ENCODE data around the gene MBTPS1.

MBTPS1 gene

DNA sequence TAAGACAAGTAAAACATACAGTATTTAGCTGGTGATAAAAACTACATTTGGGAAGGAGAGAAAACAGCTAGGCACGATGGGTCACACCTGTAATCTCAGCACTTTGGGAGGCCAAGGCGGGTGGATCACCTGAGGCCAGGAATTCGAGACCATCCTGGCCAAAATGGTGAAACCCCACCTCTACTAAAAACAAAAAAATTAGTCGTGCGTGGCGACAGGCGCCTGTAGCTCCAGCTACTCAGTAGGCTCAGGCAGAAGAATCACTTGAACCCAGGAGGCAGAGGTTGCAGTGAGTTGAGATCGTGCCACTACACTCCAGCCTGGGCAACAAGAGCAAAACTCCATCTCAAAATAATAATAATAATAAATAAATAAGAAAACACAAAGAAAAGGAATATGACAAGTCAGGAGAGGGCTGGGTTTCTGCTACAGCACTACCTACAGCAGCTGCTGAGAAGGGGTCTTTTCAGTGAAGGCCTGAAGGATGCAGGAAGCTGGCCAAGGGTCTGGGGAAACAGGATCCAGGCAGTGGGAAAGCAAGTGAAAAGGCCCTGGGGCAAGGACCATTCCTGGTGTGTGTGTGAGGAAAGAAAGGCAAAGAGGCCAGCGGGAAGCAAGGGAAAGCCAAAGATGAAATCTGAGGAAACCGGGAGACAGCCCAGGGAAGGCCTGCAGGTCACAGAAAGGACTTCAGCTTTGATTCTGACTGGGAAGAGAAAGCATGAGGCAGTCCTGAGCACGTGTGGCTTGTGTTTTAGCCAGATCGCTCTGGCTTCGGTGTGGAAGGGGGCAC, 10.6 kb downstream of the MBTPS1 start:
- DNase-seq (ENCODE audit: low read depth, low spot score): no peak
- no peak overlapping the region for H3K4me3 ChIP-seq (ENCODE audit: low read length)

DNA sequence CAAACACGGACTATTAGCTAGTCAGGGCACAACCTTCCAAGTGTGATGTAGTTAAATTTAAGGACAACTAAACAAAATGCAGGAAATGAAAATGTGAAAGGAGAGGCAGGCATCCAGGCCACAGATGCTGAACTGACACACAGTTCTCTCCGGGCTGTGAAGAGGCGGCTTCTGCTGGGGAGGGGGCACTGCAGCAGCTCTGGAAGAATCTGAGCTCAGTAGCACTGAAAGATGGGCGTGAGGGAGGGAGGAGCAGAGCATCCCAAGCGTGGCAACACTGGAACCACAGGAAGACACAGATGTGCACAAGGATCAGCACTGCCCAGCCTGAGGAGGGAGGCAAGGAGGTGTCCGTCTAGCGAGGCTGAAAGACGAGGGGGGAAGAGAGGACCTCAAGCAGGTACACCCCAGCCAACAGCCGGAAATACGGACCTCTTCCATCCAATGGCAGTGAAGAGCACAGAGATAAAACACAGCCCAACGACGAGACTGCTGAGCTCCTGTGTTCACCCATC, 11.4 kb downstream of the MBTPS1 start:
- H3K4me3 ChIP-seq (ENCODE audit: low read length): no peak overlapping the region
- no peak for DNase-seq (ENCODE audit: low read depth, low spot score)

DNA sequence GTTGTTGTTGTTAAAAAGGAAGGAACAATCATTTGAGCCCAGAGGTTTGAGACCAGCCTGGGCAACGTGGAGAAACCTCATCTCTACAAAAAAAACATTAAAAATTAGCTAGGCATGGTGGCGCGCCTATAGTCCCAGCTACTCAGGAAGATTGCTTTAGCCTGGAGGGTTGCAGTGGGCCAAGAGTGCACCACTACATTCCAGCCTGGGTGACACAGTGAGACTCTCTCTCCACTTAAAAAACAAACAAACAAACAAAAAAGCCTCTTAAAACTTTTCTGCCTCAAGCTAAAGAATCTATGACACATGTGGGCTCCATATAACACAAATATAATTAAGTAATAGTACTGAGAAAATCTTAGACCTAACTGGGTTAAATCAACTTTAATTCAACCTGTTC, 12.5 kb downstream of the MBTPS1 start:
- no peak for DNase-seq (ENCODE audit: low read depth, low spot score)
- H3K4me3 ChIP-seq (ENCODE audit: low read length): no peak overlapping the region

DNA sequence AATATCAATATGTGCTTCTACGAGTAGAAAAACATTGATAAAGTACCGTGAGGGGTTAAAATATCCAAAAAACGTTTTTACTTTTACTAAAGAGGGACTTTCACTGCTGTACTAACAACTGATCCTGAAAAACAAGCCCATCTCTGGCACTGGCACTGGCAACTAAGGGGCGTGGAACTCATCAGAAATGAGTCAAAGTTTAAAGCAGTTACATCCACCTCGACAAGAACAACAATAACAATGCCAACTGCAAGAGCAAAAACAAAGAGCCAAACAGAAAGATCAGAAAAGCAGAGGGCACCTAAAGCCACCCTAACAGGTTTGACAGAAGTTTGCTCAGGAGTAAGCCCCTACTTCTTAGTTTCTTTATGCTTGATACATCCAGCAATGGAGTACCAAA, 13.1 kb downstream of the MBTPS1 start:
- no peak overlapping the region for H3K4me3 ChIP-seq (ENCODE audit: low read length)
- DNase-seq (ENCODE audit: low read depth, low spot score): no peak

DNA sequence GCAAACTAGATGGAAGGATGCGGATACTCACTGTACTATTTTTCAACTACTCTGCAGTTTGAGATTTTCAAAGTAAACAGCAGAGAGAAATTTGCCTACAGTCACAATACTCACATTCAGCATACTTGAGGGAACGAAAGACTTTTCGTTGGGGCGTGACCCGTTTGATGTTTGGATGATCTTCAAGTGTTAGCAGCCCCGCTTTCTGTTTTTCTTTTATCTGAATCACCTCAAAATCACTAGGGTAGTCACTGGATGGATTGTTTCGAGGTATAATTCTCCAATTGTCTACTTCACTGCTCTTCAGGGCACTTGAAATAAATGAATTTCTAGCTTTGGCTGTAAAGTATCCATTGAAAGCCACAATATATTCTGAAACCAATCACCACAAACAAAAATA, 17.8 kb downstream of the MBTPS1 start:
- DNase-seq (ENCODE audit: low read depth, low spot score): no peak
- no peak overlapping the region for H3K4me3 ChIP-seq (ENCODE audit: low read length)

DNA sequence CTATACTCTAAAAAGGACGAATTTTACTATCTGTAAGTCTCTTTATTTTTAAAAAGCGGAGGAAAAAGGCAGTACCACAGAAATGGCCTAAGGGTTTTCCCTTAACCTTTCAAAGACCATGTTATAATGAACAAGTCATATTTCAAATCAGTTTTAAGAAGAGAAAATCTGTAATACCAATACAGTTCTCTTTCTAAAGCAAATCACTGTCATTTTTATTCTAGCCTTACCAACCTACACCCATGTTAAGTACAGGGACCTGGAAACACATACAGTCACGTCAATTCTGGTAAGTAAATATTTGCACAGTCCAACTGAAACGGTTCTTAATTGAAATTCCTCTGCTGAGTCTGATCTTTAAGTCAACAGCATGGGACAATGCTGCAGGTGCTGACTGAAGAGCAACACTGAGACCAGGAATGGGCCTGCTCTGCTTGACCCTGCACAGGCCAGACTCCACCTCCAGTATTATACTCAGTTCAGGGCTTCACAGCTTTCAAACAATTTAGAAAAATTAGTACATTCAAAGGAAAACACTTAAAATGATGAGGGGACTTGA, 20.2 kb downstream of the MBTPS1 start:
- H3K4me3 ChIP-seq (ENCODE audit: low read length): no peak overlapping the region
- no peak for DNase-seq (ENCODE audit: low read depth, low spot score)

DNA sequence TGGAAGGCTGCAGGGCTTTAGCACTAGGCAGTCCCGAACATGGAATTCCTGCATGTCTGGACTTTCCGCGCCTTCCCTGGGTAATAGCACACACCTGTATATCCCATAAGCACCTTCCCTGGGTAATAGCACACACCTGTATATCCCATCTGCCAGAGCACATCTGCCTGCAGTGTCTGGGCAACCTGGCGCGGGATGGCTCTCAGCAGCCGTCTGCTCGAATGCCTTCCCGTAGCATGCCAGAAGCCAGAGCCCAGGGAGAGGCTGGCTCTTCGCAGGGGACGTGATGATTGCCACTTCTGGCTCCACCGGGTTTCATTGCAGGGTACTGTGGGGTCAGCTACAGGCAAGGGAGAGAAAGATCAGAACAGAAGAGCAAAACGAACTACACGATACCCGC, 21.3 kb downstream of the MBTPS1 start:
- no peak overlapping the region for H3K4me3 ChIP-seq (ENCODE audit: low read length)
- DNase-seq (ENCODE audit: low read depth, low spot score): no peak

DNA sequence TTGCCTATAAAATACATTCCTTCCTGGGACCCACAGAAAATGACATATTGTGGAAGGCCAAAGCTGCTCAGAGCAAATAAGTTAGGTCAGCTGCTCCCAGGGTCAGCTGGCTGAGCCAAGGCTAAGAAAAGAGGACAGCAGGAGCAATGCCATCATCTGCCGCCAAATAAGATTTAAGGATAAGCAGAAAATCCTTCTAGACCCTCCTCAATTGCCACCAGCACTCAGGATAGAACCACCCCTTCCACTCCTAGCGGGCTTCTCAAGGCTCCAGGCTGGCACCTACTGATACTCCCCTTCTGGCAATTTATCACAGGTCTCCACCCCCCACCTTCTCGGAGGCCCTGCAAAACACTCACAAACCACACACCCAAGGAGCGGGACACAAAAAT, 22.9 kb downstream of the MBTPS1 start:
- no peak for DNase-seq (ENCODE audit: low read depth, low spot score)
- H3K4me3 ChIP-seq (ENCODE audit: low read length): no peak overlapping the region

DNA sequence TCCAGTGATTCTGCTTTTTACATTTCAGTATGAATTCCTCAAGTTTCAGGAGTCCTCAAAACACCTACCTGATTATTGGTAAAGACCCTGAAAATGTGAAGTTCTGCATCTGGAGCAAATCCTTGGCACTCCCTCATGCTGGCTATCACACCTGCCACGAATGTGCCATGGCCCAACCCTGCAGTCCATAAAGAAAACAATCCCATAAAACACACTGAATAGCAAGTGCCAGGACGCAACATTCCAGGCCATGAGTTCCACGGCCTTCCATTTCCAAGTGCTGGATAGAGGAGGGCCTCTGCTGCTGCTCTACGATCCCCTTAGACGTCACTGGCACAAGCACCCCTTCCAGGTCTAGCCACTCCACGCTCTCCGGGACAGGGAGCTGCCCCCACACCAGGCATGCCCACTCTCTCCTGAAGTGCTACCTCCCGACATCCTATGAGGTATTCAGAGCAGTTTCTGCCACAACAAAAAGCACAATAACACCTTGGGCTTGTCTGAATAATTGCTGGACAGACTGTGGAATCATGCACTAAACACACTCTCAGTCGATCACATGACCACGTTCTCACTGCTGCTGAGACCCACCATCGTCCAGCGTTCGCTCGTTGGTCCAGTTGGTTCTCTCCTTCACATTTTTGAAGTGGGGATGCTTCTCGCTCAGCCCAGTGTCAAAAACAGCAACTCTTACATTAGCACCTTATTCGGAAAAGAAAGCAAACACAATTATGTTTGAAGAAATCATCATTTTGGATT, 23.4 kb downstream of the MBTPS1 start:
- DNase-seq (ENCODE audit: low read depth, low spot score): no peak
- H3K4me3 ChIP-seq (ENCODE audit: low read length): no peak overlapping the region

DNA sequence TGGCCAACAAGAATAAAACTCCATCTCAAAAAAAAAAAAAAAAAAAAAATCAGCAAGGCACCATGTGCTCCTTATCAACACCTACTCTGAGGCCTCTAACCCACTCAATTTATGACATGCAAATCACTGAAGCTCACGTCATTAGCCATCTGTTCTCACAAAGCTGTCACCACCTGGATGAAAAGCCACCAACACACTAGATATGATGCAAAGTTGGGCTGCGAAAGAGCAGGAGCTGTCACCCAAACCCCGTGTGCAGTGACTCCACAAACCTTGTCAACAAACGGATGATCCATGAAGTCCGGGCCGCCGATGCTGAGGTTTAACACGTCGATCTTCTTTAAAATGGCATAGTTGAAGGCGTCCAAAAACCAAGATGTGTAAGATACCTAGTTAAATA, 25.3 kb downstream of the MBTPS1 start:
- peak; percentile 87 for DNase-seq (ENCODE audit: low read depth, low spot score)
- H3K4me3 ChIP-seq (ENCODE audit: low read length): no peak overlapping the region

DNA sequence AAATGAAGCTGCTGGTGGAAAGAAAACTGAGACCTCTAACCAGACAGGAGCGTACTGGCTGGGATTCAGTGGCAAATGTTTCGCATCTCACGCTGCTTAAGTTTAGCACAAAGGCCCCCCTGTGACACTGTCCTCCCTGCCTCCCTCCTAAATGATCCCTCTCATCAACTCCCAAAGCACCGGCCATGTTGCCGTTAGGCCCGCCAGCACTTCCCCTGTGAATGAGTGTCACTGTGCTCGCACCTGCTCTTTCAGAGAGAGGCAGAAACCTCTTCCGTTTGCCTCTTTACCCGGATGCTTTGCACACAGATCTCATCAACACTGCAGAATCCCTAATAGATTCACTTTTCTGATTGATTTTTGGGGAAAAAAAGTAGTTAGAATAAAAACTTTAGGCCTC, 26.5 kb downstream of the MBTPS1 start:
- DNase-seq (ENCODE audit: low read depth, low spot score): peak; percentile 85
- peak overlapping the region; percentile 43 for H3K4me3 ChIP-seq (ENCODE audit: low read length)

DNA sequence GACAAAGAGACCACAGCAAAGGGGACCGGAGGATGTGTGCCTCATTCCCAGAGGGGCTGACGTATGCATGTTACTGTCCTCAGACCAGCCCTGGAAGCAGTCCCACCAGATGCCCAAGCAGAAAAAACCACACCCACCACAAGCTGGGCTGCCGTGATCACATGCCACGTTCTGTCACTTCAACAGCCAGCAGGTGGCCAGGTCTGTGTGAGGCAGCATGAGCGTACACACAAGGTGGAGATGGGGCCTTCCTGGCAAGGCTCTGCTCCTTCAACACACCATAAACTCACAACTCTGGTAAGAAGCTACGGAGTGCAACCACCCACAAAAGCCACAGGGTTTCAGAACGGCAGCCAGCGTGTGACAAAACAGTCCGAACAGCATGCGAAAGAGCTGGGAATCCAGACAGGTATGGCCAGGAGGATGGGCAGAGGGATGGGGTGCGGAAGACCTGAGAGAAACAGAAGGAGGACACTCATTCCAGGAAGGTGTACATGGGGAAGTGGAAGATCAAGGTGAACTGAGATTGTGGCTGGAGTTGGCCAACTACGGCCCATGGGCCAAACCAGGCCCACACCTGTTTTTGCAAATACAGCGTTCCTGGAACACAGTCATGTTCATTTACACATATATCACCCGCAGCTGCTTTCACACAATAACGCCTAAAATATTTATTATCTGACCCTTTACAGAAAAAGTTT, 27.9 kb downstream of the MBTPS1 start:
- DNase-seq (ENCODE audit: low read depth, low spot score): peak; percentile 95
- peak overlapping the region; percentile 43 for H3K4me3 ChIP-seq (ENCODE audit: low read length)

DNA sequence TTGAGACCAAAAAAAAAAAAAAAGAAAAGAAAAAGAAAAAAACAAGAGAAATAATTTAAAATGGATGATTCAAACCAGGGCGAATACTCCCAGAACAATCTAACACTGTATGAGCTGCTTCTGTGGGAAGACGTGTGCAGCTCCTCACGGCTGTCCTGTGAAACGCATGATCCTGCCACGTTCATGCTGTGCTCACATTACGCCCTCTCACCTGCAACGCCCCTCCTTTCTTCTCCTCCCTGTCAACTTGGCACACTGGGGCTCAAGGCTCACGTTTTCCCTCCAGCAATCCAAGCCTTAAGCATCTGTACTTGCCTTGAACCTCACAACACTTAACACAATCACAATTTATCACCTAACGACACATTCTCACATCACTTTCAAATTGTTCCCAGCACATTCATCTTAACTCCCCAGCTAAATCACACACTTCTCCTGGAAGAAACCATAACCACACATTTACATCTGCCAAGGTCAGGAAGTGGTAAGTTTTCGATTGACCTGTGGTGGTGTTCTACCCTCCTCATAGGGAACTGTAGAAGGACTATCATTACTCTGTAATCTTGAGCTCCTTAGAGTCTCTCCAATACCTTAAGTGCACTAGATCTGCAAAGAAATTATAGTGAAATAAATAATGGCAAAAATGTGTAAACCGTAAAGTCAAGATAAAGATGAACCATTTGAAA, 29.1 kb downstream of the MBTPS1 start:
- DNase-seq (ENCODE audit: low read depth, low spot score): peak; percentile 80
- peak overlapping the region; percentile 43; the same call in 1 of the 2 replicates for H3K4me3 ChIP-seq (ENCODE audit: low read length)

DNA sequence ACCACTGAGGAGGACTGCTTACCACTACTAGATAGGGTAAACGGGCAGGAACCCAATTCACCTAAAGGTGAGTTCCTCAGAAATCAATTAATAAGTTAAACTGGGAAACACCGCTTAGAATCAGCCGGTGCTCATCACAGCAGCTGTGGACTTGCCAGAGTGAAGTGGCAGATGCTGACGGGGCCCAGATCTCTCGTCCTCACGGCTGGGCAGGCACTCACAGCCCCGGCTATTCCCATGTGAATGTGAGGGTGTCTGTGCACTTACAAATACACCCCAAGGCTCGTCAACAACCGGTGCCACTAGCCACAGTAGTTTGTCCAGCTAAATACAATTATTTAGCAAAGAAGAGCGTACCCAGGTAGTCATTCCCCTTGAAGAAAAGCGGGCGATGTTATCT, 29.7 kb downstream of the MBTPS1 start:
- H3K4me3 ChIP-seq (ENCODE audit: low read length): peak overlapping the region; percentile 20
- DNase-seq (ENCODE audit: low read depth, low spot score): no peak

DNA sequence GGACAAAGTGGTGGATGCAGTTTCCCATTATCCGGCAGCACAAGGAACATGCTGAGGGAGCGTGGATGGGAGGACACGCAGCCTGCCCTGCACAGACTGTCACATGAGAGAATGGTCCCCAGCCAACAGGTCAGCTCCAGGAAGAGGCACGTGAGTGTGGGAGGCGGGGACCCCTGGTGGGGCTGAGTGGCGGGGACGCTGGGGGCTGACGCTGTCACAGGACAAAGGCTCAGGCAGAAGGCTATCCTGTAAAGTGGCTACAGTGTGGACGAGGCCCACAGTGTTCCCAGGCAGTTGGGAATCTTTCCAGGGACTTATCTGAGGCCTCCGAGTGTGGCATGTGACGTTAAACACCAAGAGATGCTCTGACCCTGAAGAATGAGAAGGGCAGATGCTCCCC, 30.4 kb downstream of the MBTPS1 start:
- DNase-seq (ENCODE audit: low read depth, low spot score): no peak

DNA sequence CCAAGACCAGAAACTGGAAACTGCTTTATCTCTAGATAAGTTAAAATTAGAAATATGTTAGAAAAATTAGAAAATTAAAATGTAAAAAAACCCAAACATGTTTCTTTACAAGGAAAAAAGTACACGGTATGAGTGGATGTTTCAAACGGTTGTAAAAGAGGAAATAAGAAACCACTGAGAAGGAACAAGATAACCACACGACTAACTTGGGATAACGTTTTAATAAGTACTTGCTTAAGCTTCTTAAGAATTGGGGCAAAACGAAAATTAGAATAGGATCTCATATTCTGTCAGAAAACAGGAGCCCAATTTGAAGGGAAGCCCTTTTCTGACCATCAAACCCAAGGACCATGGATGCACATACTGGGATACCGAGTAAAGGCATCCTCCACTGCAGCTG, 31.0 kb downstream of the MBTPS1 start:
- peak overlapping the region; percentile 39 for H3K4me3 ChIP-seq (ENCODE audit: low read length)
- peak; percentile 67 for DNase-seq (ENCODE audit: low read depth, low spot score)

More for the DNA sequence above, 30.4 kb downstream of the MBTPS1 start:
- peak overlapping the region; percentile 39 for H3K4me3 ChIP-seq (ENCODE audit: low read length)

DNA sequence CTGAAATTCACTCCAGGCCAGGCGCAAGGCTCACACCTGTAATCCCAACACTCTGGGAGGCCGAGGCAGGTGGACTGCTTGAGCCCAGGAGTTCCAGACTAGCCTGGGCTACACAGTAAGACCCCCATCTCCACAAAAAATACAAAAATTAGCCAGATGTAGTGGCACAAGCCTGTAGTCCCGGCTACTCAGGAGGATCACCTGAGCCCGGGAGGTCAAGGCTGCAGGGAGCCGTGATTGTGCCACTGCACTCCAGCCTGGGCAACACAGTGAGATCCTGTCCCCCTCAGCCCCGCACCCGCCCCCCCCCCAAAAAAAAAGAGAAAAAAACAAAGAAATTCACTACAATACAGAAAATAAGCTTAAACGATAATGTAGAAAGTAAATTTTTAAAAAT, 31.5 kb downstream of the MBTPS1 start:
- peak overlapping the region; percentile 39 for H3K4me3 ChIP-seq (ENCODE audit: low read length)
- DNase-seq (ENCODE audit: low read depth, low spot score): no peak

DNA sequence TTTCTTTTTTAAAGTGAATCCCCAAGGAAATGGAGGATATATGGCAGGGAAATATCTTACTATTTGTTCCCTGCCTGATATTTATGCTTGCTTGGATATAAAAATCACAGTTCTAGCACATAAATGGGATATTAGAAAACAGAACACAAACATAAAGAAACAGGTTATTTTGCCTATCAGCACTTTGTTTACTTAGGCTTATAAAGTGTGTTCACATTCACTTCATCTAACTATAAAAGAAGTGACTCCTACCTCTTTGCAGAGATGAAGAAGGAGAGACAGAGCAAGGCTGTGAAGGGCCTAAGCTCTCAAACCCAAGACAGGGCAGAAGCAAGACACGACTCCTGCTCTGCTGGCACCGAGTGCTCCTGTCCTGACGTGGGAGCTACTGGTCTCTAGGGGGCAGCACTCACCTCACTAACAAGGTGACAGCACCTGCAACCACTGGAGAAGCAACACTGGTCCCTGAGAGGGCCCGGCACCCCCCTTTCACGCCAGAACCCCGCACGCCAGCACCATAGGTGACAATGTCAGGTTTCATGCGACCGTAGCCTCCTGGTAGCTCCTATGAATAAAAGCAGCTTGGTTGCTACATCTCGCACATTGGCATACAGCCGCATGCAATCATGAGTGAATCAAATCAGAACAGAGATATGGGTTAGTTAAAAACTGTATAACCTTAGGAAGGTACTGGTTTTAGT, 32.0 kb downstream of the MBTPS1 start:
- peak; percentile 86 for DNase-seq (ENCODE audit: low read depth, low spot score)
- no peak overlapping the region for H3K4me3 ChIP-seq (ENCODE audit: low read length)
